Hepatocyte (in vitro differentiated cells): ENCODE data around the gene DNAAF3. TPM values are rescaled to one million over a fixed set of nuclear protein-coding genes. Genes with fewer than 3 reads are reported as not detected.

Source experiments
- DNase-seq: peaks from one replicate; pipeline ENCODE4 v3.0.0-alpha.2; 2016; ENCODE audit warnings: low spot score
- H2AFZ ChIP-seq: fragments of 200-600 bp; sonication (generic); 2 replicates; pipeline ENCODE4 v1.6.0; 2016; ENCODE audit warnings: antibody characterized with exemption, mild to moderate bottlenecking
- H3K27ac ChIP-seq: fragments of 200-600 bp; sonication (generic); 2 replicates; pipeline ENCODE4 v1.5.1; 2016; ENCODE audit warnings: mild to moderate bottlenecking
- H3K27me3 ChIP-seq: fragments of 200-600 bp; sonication (generic); 2 replicates; pipeline ENCODE4 v1.6.1; 2016
- H3K36me3 ChIP-seq: fragments of 200-600 bp; sonication (generic); replicated peaks from 2 replicates; pipeline ENCODE4 v1.5.1; 2016; ENCODE audit warnings: low read depth; ENCODE audit not compliant: insufficient read depth
- H3K4me1 ChIP-seq: fragments of 200-600 bp; sonication (generic); 2 replicates; pipeline ENCODE4 v1.5.1; 2016; ENCODE audit warnings: mild to moderate bottlenecking, moderate library complexity; ENCODE audit not compliant: insufficient read depth
- H3K4me2 ChIP-seq: fragments of 200-600 bp; sonication (generic); 2 replicates; pipeline ENCODE4 v1.6.0; 2016
- H3K4me3 ChIP-seq: fragments of 200-600 bp; sonication (generic); 2 replicates; pipeline ENCODE4 v1.5.1; 2016; ENCODE audit warnings: mild to moderate bottlenecking
- H3K79me2 ChIP-seq: fragments of 200-600 bp; sonication (generic); 2 replicates; pipeline ENCODE4 v1.6.0; 2017; ENCODE audit warnings: mild to moderate bottlenecking
- H3K9me2 ChIP-seq: fragments of 200-600 bp; sonication (generic); replicated peaks from 2 replicates; pipeline ENCODE4 v1.6.0; 2017; ENCODE audit warnings: mild to moderate bottlenecking; ENCODE audit not compliant: insufficient read depth
- H3K9me3 ChIP-seq: fragments of 200-600 bp; sonication (generic); 2 replicates; pipeline ENCODE4 v1.5.1; 2016; ENCODE audit warnings: low read depth, mild to moderate bottlenecking
- H4K20me1 ChIP-seq: fragments of 200-600 bp; sonication (generic); 2 replicates; pipeline ENCODE4 v1.6.0; 2016; ENCODE audit warnings: mild to moderate bottlenecking; ENCODE audit not compliant: insufficient read depth, poor library complexity, severe bottlenecking
- CTCF ChIP-seq: fragments of 200-600 bp; sonication (generic); IDR thresholded peaks from 2 replicates; pipeline ENCODE4 v1.5.1; 2016; ENCODE audit warnings: antibody characterized with exemption, mild to moderate bottlenecking; ENCODE audit not compliant: poor library complexity
- EZH2 ChIP-seq: fragments of 200-600 bp; sonication (generic); IDR thresholded peaks from 2 replicates; pipeline ENCODE4 v1.6.1; 2016; ENCODE audit warnings: antibody characterized with exemption, mild to moderate bottlenecking, borderline replicate concordance
- EZH2phosphoT487 ChIP-seq: fragments of 200-600 bp; sonication (generic); IDR thresholded peaks from one replicate; pipeline ENCODE4 v1.6.1; 2018; ENCODE audit warnings: antibody characterized with exemption, mild to moderate bottlenecking, low read depth, moderate library complexity; ENCODE audit not compliant: unreplicated experiment, severe bottlenecking
- WGBS: methylation state at CpG from one replicate; pipeline ENCODE4 v1.1.6; 2016; ENCODE audit warnings: low lambda C conversion rate; ENCODE audit errors: missing lambda C conversion rate; 5-methylcytosine and 5-hydroxymethylcytosine counted together
- polyA plus RNA-seq: library from polyadenylated mRNA; unstranded; fragments of >200 nt; fragmentation: Nextera tagmentation; extraction: Ambion mirVana; gene quantifications from 2 replicates; pipeline ENCODE4 v1.2.1, GENCODE V29; 2016
- total RNA-seq: library from RNA; depleted of rRNA; stranded (reverse); fragments of >200 nt; gene quantifications from 2 replicates; pipeline ENCODE4 v1.2.3, GENCODE V29; 2014

DNAAF3 gene
- total and polyA plus RNA-seq, 2 experiments from 2014 or later, result 0.17 to 4.9 TPM

GRCh38 chr19:55186080-55186479 is 19.7 kb upstream of the DNAAF3 start:
- no peaks in the 10 kb centered on the region for H3K4me1 ChIP-seq
- no peaks in the 10 kb centered on the region for H4K20me1 ChIP-seq
- DNase-seq, result no peak
- H3K4me3 ChIP-seq, result no peak overlapping the region
- 82% methylated on average over 12 of the region's 12 CpGs for WGBS
- H3K9me2 ChIP-seq, result no peaks in the 10 kb centered on the region
- TF ChIP-seq EZH2phosphoT487, result no peak
- no peak overlapping the region for H3K4me2 ChIP-seq
- no peaks in the 10 kb centered on the region for H3K27me3 ChIP-seq
- H3K27ac ChIP-seq, result no peak overlapping the region
- no peak overlapping the region for H2AFZ ChIP-seq
- H3K79me2 ChIP-seq, result no peaks in the 10 kb centered on the region
- no peaks in the 10 kb centered on the region for H3K36me3 ChIP-seq
- H3K9me3 ChIP-seq, result no peaks in the 10 kb centered on the region

GRCh38 chr19:55181740-55182139 is 15.3 kb upstream of the DNAAF3 start:
- Histone ChIP-seq H3K27me3 (peaks cover 20% of the 10 kb centered on the region), H2AFZ (no peak overlapping the region), H3K4me3 (no peak overlapping the region)

GRCh38 chr19:55179606-55180484 is 13.4 kb upstream of the DNAAF3 start, which contains the start of gene SYT5:
Gene SYT5, minus strand, starts transcription at chr19:55180289. Its CDS starts 1,248 bp downstream, at chr19:55179041.
- DNase-seq, result peak; percentile 78
- Histone ChIP-seq H3K4me2 (peak within 1 kb of the TSS; percentile 92), H3K9me2 (no peaks in the 10 kb centered on the region), H2AFZ (no peak within 1 kb of the TSS), H3K36me3 (no peaks in the 10 kb centered on the region), H3K9me3 (no peaks in the 10 kb centered on the region), H3K4me3 (peak within 1 kb of the TSS; percentile 68), H3K27ac (no peak within 1 kb of the TSS), H4K20me1 (no peaks in the 10 kb centered on the region), H3K79me2 (no peaks in the 10 kb centered on the region), H3K4me1 (peaks cover 17% of the 10 kb centered on the region), H3K27me3 (peaks cover 37% of the 10 kb centered on the region)
- TF ChIP-seq EZH2phosphoT487, result no peak
- WGBS, result 8% methylated on average over 34 of the region's 68 CpGs

More at GRCh38 chr19:55181740-55182139, 15.3 kb upstream of the DNAAF3 start:
- TF ChIP-seq EZH2phosphoT487 (no peak), EZH2 (no peak), CTCF (no peak)
- Histone ChIP-seq H3K36me3 (no peaks in the 10 kb centered on the region), H4K20me1 (no peaks in the 10 kb centered on the region), H3K4me1 (peaks cover 17% of the 10 kb centered on the region), H3K9me3 (no peaks in the 10 kb centered on the region), H3K4me2 (no peak overlapping the region), H3K27ac (no peak overlapping the region), H3K79me2 (no peaks in the 10 kb centered on the region), H3K9me2 (no peaks in the 10 kb centered on the region)
- DNase-seq, result no peak
- 78% methylated on average over 20 of the region's 20 CpGs for WGBS

GRCh38 chr19:55178781-55179599 is 12.6 kb upstream of the DNAAF3 start:
- Histone ChIP-seq H3K4me3 (peak overlapping the region; percentile 68), H3K4me2 (peak overlapping the region; percentile 92), H3K36me3 (no peaks in the 10 kb centered on the region), H2AFZ (no peak overlapping the region), H3K4me1 (peaks cover 17% of the 10 kb centered on the region), H4K20me1 (no peaks in the 10 kb centered on the region), H3K27me3 (peaks cover 45% of the 10 kb centered on the region), H3K9me2 (no peaks in the 10 kb centered on the region), H3K9me3 (no peaks in the 10 kb centered on the region), H3K27ac (no peak overlapping the region), H3K79me2 (no peaks in the 10 kb centered on the region)
- DNase-seq, result peak; percentile 89
- WGBS, result 2% methylated on average over 55 of the region's 61 CpGs
- no peak for TF ChIP-seq EZH2phosphoT487
- TF ChIP-seq CTCF, result no peak
- no peak for TF ChIP-seq EZH2
